Fibroblast of lung (primary cell): Measurements from ENCODE around the gene ZBED3.

ENCODE experiments used
- CTCF ChIP-seq, 2 donors: IDR thresholded peaks in 1 of 2; conservative IDR thresholded peaks in 1 of 2; 1 replicate in 1 of 2; 2 replicates in 1 of 2; pipeline ENCODE4 v1.5.1; 2011 to 2012; ENCODE audit warnings: low read length in 2 of 2, control low read depth in 1 of 2, inconsistent platforms in 1 of 2, low read depth in 1 of 2, mild to moderate bottlenecking in 1 of 2
- EZH2 ChIP-seq: IDR thresholded peaks from 2 replicates; pipeline ENCODE4 v1.5.1; 2012; ENCODE audit warnings: low read length, control low read depth, mild to moderate bottlenecking; ENCODE audit errors: missing control alignments

- no peak for TF ChIP-seq CTCF (conservative IDR thresholded peaks at IDR 0.05 in 1 of 2, IDR thresholded peaks at IDR 0.05 in 1 of 2; ENCODE audit: low read depth in 1 of 2, low read length in 2 of 2)
- TF ChIP-seq EZH2, result no peak
Observed at GRCh38 chr5:77083088-77083487, 4.0 kb downstream of the ZBED3 start.
